DMS 273 (cell line): ENCODE results near the gene ARHGAP21.
A peak's percentile ranks its signal among the peaks of the same experiment; 100 is the strongest.
"Not testable (repeated sequence)": the region's sequence is repeated elsewhere in the genome, so short reads cannot be mapped to it uniquely, and the experiment has no call there.

Source experiments
- DNase-seq: peaks from one replicate; lab custom pipeline; 2025; ENCODE audit not compliant: unreplicated experiment; lab: John Stamatoyannopoulos, UW

ARHGAP21 gene

GRCh38 chr10:24723788-24724380 lies at the start of gene ARHGAP21:
ARHGAP21 (minus strand) TSS chr10:24723887; CDS start chr10:24721899, 1,988 bp downstream.
- DNase-seq: peak; percentile 85

- DNase-seq: no peak
Observed at GRCh38 chr10:24771943-24772694, 48.4 kb upstream of the ARHGAP21 start.

GRCh38 chr10:24764991-24765390 lies 41.3 kb upstream of the ARHGAP21 start:
- not testable (repeated sequence) for DNase-seq

GRCh38 chr10:24762966-24763623 lies 39.4 kb upstream of the ARHGAP21 start:
- no peak for DNase-seq

GRCh38 chr10:24762161-24762924 lies 38.7 kb upstream of the ARHGAP21 start:
- no peak for DNase-seq

- no peak for DNase-seq
Observed at GRCh38 chr10:24759672-24760071, 36.0 kb upstream of the ARHGAP21 start.

- not testable (repeated sequence) for DNase-seq
Observed at GRCh38 chr10:24758254-24758653, 34.6 kb upstream of the ARHGAP21 start.

- DNase-seq: no peak
Observed at GRCh38 chr10:24756283-24756682, 32.6 kb upstream of the ARHGAP21 start.

- no peak for DNase-seq
Observed at GRCh38 chr10:24751716-24752115, 28.0 kb upstream of the ARHGAP21 start.

- DNase-seq: no peak
Observed at GRCh38 chr10:24750695-24751094, 27.0 kb upstream of the ARHGAP21 start.

GRCh38 chr10:24748214-24748613 lies 24.5 kb upstream of the ARHGAP21 start:
- DNase-seq: no peak

- peak; percentile 25 for DNase-seq
Observed at GRCh38 chr10:24744946-24745345, 21.3 kb upstream of the ARHGAP21 start.

GRCh38 chr10:24740714-24741113 lies 17.0 kb upstream of the ARHGAP21 start:
- no peak for DNase-seq

- no peak for DNase-seq
Observed at GRCh38 chr10:24737001-24737400, 13.3 kb upstream of the ARHGAP21 start.

- DNase-seq: no peak
Observed at GRCh38 chr10:24731942-24732341, 8.3 kb upstream of the ARHGAP21 start.

- DNase-seq: no peak
Observed at GRCh38 chr10:24730811-24731210, 7.1 kb upstream of the ARHGAP21 start.

- DNase-seq: peak; percentile 10
Observed at GRCh38 chr10:24727786-24728185, 4.1 kb upstream of the ARHGAP21 start.

- no peak for DNase-seq
Observed at GRCh38 chr10:24726626-24727025, 2.9 kb upstream of the ARHGAP21 start.

- DNase-seq: not testable (repeated sequence)
Observed at GRCh38 chr10:24726029-24726428, 2.3 kb upstream of the ARHGAP21 start.

GRCh38 chr10:24724381-24725228 lies 918 bp upstream of the ARHGAP21 start:
- DNase-seq: peak; percentile 96
